ENCODE data around the gene MACIR. TPM values are rescaled to one million over a fixed set of nuclear protein-coding genes. Genes with fewer than 3 reads are reported as not detected.
"Not testable (repeated sequence)": the region's sequence is repeated elsewhere in the genome, so short reads cannot be mapped to it uniquely, and the experiment has no call there.

MACIR gene, protein sequence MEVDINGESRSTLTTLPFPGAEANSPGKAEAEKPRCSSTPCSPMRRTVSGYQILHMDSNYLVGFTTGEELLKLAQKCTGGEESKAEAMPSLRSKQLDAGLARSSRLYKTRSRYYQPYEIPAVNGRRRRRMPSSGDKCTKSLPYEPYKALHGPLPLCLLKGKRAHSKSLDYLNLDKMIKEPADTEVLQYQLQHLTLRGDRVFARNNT
- 17.2 and 19.1 TPM in 2 replicates for total RNA-seq (2014; rRNA removed; shearing (Covaris generic))

DNA sequence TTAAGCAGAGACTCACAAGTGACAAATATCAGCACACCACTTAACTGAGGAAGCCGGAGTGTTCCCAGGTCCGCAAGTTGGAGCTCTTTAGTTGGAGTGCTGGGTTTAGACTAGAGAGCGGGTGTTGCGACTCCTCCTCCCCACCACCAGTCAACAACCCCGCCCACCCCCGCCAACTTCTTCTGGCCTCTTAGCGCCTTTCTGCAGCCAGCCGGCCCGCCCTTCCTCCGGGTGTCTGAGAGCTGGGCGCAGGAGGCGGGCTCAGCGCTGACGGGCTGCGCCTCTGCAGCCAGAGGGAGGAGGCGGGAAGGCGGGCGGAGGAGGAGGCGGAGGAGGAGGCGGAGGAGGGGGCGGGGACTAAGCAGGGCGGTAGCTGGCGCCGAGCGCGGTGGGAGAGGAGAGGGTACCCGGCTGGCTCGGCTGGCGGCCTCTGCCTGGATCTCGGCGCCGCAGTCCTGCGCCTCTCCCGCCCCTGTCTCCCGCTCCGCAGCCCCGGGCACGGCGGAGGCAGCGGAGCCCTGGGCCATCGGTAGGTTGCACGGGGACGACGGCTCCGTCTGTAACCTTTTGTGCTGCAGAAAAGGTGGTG lies at the start of gene MACIR:
TSS of gene MACIR (plus strand) at position 396 of the 589 bp plus-strand sequence. CDS start 17,157 bp downstream, outside the sequence.
- H3K9me3 ChIP-seq (replicated peaks): no peaks in the 10 kb centered on the region
- no peaks in the 10 kb centered on the region for H3K27me3 ChIP-seq
- H3K4me1 ChIP-seq: no peaks in the 10 kb centered on the region; the same call in 1 of the 2 replicates
- no peaks in the 10 kb centered on the region for H3K36me3 ChIP-seq
- peak within 1 kb of the TSS; percentile 82 for H3K27ac ChIP-seq
- peak; percentile 98 to 99 for DNase-seq
- peak within 1 kb of the TSS; percentile 80 for H3K4me3 ChIP-seq

DNA sequence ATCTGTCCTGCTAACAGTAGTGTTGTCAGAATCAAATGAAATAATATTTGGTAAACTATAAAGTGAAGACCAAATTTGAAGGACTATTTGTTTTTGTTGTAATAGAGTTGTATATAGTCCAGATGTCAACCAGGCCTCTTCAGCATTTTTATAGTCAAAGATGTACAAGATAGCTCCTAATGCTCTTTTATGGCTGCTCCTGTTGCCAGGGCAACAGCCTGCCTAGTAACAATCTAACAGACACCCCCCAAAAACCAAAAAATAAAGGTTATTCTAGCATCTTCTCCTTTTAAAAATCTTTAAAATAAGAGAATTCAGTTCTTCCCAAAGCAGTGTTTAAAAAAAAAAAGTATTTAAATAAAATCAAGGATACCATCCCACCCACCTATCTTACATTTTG lies 49.5 kb upstream of the MACIR start:
- Histone ChIP-seq H3K36me3 (peaks cover 4% of the 10 kb centered on the region; the same call in 1 of the 2 replicates), H3K4me3 (no peak overlapping the region), H3K27me3 (no peaks in the 10 kb centered on the region), H3K27ac (no peak overlapping the region), H3K9me3 (replicated peaks) (no peaks in the 10 kb centered on the region), H3K4me1 (peaks cover 4% of the 10 kb centered on the region)
- no peak for DNase-seq

DNA sequence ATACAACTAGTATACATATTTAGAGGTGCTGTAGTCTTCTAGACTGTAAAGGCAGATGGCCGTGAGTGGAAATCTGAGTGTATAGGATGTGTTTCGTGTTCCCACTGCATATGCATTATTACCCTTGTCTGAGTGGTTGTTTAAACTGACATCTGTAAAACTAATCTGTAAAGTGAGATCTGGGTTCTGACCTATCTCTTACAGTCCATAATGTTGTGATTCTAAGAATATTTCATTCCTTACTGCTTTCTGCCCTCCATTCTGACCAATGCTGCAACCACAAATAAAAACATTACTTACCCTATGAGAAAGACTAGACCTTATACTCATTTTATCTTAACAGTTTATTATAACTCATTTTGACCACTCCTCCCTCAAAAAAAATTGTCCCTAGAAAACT lies 47.6 kb upstream of the MACIR start:
- Histone ChIP-seq H3K4me3 (no peak overlapping the region), H3K27ac (no peak overlapping the region), H3K9me3 (replicated peaks) (no peaks in the 10 kb centered on the region), H3K4me1 (peaks cover 4% of the 10 kb centered on the region), H3K36me3 (peaks cover 4% of the 10 kb centered on the region; the same call in 1 of the 2 replicates), H3K27me3 (no peaks in the 10 kb centered on the region)
- no peak for DNase-seq

DNA sequence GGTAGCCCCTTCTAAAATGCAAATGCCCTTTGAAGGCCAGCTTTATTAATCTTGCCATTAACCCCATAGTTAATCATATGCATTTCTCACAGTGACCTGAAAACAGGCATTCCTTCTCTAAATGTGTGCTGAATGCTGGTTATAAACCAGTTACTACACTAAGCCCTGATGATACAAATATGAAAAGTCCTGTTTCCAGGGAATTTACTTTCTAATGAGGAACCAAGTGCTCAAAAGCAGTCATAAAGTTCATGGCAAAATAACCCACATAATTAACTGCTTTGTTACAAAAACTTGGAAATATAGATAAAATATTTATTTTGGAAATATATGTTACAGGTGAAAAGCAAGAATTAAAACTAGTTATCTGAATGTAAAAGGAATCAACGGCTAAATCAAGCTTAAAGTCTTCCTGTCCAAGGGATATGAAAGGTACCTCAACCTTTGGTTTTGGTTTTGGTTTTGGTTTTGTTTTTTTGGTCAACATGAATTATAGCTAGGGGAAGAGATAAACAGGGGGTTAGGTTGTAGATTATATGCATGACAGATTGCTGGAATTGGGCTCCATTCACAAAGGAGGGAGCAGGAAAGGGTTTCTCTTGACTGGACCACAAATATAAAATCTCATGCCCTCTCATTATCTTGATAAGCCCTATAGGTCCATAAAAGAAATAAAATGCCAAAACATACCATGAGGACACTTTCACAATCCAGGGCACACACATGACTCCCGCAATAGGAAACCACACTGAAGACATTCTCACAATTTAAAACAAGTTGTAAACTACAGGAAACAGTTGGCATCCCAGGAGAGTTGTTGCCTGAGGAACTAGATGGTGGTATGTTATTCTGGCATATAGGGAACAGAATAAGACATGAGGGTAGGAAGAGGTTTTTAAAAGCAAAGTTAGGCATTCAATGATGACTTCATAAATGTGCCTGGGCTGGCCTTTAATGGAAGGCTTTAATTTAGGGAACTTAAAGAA lies 46.7 kb upstream of the MACIR start:
- H3K36me3 ChIP-seq: peaks cover 4% of the 10 kb centered on the region; the same call in 1 of the 2 replicates
- no peak overlapping the region for H3K4me3 ChIP-seq
- no peak overlapping the region for H3K27ac ChIP-seq
- H3K9me3 ChIP-seq (replicated peaks): no peaks in the 10 kb centered on the region
- peaks cover 4% of the 10 kb centered on the region for H3K4me1 ChIP-seq
- H3K27me3 ChIP-seq: no peaks in the 10 kb centered on the region
- DNase-seq: peak in 1 of 2 experiments; percentile 15

DNA sequence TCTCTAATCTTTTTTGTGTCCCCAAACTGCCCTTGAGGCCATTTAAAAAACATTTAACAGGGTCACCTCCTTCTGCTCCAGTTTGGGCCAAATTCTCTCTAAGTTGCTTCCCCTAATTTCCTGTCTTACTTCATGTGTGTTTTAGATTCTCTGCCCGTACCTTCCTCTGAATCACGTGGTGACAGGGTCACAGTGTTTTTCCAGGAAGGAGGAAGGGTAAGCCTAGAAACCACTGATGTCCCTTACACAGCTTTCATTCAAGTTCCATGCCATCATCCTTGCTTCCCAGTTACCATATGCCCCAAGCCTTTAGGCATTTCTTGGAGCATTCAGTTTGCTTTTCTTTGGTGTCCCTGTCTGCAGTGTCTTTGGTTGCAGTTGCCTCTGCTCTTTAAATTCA lies 42.4 kb upstream of the MACIR start:
- Histone ChIP-seq H3K9me3 (replicated peaks) (peaks cover 3% of the 10 kb centered on the region; the same call in 1 of the 2 replicates), H3K4me3 (no peak overlapping the region), H3K27ac (no peak overlapping the region), H3K36me3 (no peaks in the 10 kb centered on the region), H3K4me1 (peaks cover 4% of the 10 kb centered on the region), H3K27me3 (no peaks in the 10 kb centered on the region)
- DNase-seq: no peak

DNA sequence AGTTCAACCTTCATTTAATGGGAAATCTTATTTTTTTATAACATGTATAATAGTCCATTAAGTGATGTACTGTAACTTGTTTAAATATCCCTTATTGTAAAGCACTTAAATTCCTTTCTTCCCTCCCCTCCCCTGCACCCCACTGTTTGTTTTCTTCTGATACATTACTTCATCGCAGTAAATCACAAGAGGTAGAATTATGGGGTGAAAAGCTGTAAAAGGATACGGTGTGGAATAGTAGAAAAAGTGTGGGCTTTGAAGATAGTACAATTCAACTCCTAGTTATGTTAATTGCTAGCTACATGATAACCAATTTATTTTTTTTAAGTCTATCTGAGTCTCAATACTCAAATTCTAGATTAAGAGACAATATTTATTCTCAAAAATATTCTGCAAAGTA lies 41.9 kb upstream of the MACIR start:
- Histone ChIP-seq H3K9me3 (replicated peaks) (peaks cover 3% of the 10 kb centered on the region; the same call in 1 of the 2 replicates), H3K36me3 (no peaks in the 10 kb centered on the region), H3K4me1 (peaks cover 4% of the 10 kb centered on the region), H3K27ac (no peak overlapping the region), H3K4me3 (no peak overlapping the region), H3K27me3 (no peaks in the 10 kb centered on the region)
- DNase-seq: no peak

DNA sequence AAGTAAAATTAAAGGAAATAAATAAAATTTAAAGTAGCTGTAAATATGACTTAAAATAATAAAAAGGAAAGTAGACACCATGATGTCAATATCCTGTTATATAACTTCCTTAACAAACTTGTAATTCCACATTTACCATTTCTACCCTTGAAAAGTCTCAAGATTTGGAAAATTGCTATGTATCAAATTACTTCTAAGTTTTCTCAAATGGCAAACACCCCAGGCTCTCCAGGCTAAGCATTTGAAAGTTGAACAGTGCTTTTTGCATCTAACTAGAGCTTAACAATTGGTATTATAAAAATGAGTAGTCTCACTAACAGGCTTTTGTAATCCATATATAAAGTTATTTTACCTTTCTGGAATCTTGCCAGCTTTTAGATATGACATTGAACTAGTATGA lies 41.5 kb upstream of the MACIR start:
- no peaks in the 10 kb centered on the region for H3K27me3 ChIP-seq
- no peak for DNase-seq
- no peak overlapping the region for H3K27ac ChIP-seq

DNA sequence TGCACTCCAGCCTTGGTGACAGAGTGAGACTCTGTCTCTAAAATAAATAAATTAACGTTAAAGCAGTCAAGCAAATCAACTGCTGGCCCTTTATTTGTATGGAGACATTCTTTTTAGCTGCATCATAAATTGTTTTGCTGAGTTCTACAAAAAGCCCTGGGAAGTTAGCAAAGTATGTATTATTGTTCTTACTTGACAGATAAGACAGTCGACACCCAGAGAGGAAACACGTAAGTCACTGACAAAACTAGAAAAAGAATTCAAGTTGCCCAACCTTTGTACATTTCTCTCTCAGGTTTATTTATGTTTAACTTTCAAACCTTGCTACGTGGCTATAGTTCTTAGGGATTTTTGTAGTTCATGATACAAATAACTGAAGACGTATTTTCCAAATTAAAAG lies 40.4 kb upstream of the MACIR start:
- Histone ChIP-seq H3K4me1 (peaks cover 4% of the 10 kb centered on the region), H3K9me3 (replicated peaks) (peaks cover 3% of the 10 kb centered on the region; the same call in 1 of the 2 replicates), H3K27ac (no peak overlapping the region), H3K27me3 (no peaks in the 10 kb centered on the region), H3K36me3 (no peaks in the 10 kb centered on the region), H3K4me3 (no peak overlapping the region)
- no peak for DNase-seq

More for the DNA sequence above, 41.5 kb upstream of the MACIR start:
- Histone ChIP-seq H3K9me3 (replicated peaks) (peaks cover 3% of the 10 kb centered on the region; the same call in 1 of the 2 replicates), H3K4me1 (peaks cover 4% of the 10 kb centered on the region), H3K4me3 (no peak overlapping the region), H3K36me3 (no peaks in the 10 kb centered on the region)

DNA sequence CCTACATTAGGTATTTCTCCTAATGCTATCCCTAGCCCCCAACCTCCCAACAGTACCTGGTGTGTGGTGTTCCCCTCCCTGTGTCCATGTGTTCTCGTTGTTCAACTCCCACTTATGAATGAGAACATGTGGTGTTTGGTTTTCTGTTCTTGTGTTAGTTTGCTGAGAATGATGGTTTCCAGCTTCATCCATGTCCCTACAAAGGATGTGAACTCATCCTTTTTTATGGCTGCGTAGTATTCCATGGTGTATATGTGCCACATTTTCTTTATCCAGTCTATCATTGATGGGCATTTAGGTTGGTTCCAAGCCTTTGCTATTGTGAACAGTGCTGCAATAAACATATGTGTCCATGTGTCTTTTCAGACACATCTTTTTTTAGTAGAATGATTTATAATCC lies 39.5 kb upstream of the MACIR start:
- DNase-seq; H3K27ac ChIP-seq; H3K4me3 ChIP-seq; H3K27me3 ChIP-seq; H3K4me1 ChIP-seq; H3K36me3 ChIP-seq; H3K9me3 ChIP-seq (replicated peaks): not testable (repeated sequence)

DNA sequence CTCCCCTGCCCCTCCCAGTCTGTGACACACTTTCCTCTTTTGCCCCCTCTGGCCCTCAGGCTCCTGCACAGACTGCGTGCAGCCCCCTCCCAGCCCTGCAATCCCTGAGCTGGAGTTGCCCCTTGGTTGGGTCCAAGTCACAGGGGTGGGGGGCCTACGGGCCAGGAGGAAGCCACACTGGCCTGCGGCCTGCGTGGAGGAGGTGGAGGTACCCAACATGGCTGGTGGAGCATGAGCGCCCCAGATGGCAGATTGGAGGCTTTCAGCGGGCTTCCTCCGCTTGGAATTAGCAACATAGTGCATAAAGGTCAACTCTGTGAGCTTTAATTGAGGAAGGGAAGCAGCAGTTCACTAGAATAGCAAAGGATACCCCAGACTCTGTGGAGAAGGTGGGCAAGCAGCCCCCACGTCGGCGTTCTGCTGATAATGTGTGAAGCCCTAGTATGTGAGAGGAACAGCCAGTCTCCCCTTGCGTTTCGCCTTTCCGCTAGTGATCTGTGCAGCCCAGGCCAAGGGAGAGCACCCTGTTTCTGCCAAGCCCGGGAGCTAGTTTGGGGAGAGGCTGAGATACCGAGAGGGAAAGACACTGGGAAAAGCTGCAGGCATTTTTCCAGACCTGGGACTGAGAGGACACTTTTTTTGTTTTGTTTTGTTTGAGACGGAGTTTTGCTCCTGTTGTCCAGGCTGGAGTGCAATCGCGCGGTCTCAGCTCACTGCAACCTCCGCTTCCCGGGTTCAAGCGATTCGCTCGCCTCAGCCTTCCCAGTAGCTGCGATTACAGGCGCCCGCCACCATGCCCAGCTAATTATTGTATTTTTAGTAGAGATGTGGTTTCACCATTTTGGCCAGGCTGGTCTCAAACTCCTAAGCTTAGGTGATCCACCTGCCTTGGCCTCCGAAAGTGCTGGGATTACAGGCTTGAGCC lies 35.3 kb upstream of the MACIR start:
- no peak overlapping the region for H3K27ac ChIP-seq
- peaks cover 3% of the 10 kb centered on the region; the same call in 1 of the 2 replicates for H3K9me3 ChIP-seq (replicated peaks)
- no peaks in the 10 kb centered on the region for H3K4me1 ChIP-seq
- no peaks in the 10 kb centered on the region for H3K36me3 ChIP-seq
- H3K4me3 ChIP-seq: no peak overlapping the region
- no peaks in the 10 kb centered on the region for H3K27me3 ChIP-seq
- no peak for DNase-seq

DNA sequence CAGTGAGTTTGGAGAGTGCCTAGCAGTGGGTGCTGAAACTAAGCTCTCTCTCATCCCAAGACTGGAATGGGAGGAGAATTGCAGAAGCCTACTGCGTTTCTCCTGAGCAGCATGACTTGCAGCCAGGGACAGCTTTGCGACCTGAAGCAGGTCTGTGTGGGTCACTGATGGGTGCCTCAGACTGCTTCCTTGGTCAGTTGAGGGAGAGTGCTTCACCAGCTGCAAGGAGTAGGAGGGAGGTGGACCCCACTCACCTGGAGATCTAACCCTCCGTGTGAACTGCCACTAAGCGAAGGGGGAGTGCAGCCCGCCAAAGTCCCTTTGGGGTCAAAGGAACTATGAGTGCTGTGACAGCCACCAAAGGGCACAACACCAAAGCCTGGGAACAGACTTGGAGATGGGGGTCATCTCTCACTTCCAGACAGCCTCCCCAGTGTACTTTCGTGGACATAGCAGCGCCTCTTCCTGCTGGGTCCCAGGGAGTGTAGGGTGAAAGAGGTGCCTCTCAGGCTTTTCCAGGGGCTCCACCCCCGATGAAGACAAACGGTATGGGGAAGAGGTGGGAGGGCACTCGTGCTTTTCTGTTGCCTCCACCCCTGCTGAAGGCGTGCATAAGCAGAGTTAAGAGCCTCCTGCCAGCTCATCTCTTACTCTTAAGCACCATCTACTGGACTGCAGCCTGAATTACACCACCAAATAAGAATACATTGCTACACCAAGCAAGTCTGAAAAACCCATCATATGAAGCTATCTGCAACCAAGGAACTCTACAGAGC lies 34.3 kb upstream of the MACIR start:
- no peaks in the 10 kb centered on the region for H3K4me1 ChIP-seq
- H3K36me3 ChIP-seq: no peaks in the 10 kb centered on the region
- no peaks in the 10 kb centered on the region for H3K27me3 ChIP-seq
- peaks cover under 1% of the 10 kb centered on the region; the same call in 1 of the 2 replicates for H3K9me3 ChIP-seq (replicated peaks)
- peak; percentile 58 to 81 for DNase-seq
- no peak overlapping the region for H3K27ac ChIP-seq
- no peak overlapping the region for H3K4me3 ChIP-seq

DNA sequence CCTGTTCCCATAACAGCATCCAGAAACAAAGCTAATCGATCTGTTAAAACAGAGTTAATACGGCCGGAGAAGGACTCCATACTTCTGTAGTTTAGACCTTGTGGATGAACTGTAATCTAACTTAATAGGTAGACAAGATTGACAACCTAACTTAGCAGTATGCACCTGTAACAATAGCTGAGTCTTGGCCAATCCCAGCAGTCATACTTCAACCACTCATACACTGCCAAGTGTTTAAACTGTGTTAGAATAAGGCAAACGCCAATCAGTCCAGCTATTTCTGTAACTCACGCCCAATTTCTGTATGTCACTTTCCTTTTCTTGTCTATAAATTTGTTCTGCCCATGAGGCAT lies 33.7 kb upstream of the MACIR start:
- Histone ChIP-seq H3K4me1 (no peaks in the 10 kb centered on the region), H3K27me3 (no peaks in the 10 kb centered on the region), H3K4me3 (no peak overlapping the region), H3K36me3 (no peaks in the 10 kb centered on the region), H3K9me3 (replicated peaks) (no peaks in the 10 kb centered on the region; the same call in 1 of the 2 replicates), H3K27ac (no peak overlapping the region)
- DNase-seq: no peak

DNA sequence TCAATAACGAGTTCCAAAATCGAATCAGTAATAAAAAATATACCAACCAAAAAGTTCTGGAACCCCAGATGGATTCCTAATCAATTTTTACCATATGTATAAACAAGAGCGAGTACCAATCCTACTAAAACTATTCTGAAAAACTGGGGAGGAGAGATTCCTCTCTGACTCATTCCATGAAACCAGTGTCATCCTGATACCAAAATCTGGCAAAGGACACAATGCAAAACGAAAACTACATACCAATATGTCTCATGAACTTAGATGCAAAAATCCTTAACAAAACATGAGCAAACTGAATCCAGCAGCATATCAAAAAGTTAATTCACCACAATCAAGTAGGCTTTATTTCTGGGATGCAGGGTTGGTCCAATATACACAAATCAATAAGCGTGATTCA lies 30.5 kb upstream of the MACIR start:
- DNase-seq: no peak
- Histone ChIP-seq H3K36me3 (no peaks in the 10 kb centered on the region), H3K4me1 (no peaks in the 10 kb centered on the region), H3K4me3 (no peak overlapping the region), H3K9me3 (replicated peaks) (no peaks in the 10 kb centered on the region), H3K27ac (no peak overlapping the region), H3K27me3 (no peaks in the 10 kb centered on the region)
